PC-9 (cell line): ENCODE results near the gene TNFAIP1. TPM values are rescaled to one million over a fixed set of nuclear protein-coding genes. Genes with fewer than 3 reads are reported as not detected.

Source experiments
- BruUV-seq: library from RNA; stranded (reverse); fragments of 400-500 nt; replicated peaks from 2 replicates; lab custom pipeline; 2021; lab: Mats Ljungman, UMichigan
- CTCF ChIA-PET: fragments of 300-600 bp; sonication (Branson Sonifier 250); formaldehyde crosslinking; loops from one replicate; lab custom pipeline; 2022; ENCODE audit warnings: antibody characterized with exemption; lab: Charles Lee
- POLR2A ChIA-PET: fragments of 300-600 bp; sonication (Branson Sonifier 250); formaldehyde crosslinking; loops from one replicate; lab custom pipeline; 2022; ENCODE audit warnings: antibody characterized with exemption; ENCODE audit not compliant: unreplicated experiment; lab: Charles Lee
- DNase-seq, 2 experiments: peaks; one replicate each; pipeline versions ENCODE4 v3.0.0 to v3.0.0-alpha.2; 2015 to 2022; ENCODE audit warnings: mixed read lengths in 1 of 2
- H2AFZ ChIP-seq: fragments of 200-600 bp; sonication (generic); 2 replicates; pipeline ENCODE4 v1.8.1; 2017; ENCODE audit warnings: antibody characterized with exemption
- H3F3A ChIP-seq: fragments of 200-600 bp; sonication (generic); 2 replicates; pipeline ENCODE4 v1.8.1; 2017; ENCODE audit warnings: antibody characterized with exemption, mild to moderate bottlenecking, low read depth; ENCODE audit not compliant: insufficient read depth
- H3K27ac ChIP-seq: fragments of 200-600 bp; sonication (generic); 2 replicates; pipeline ENCODE4 v1.6.1; 2016; ENCODE audit warnings: mixed run types
- H3K27me3 ChIP-seq: fragments of 200-600 bp; sonication (generic); 2 replicates; pipeline ENCODE4 v1.6.1; 2016; ENCODE audit warnings: low read depth, mixed run types; ENCODE audit not compliant: insufficient read depth
- H3K36me3 ChIP-seq: fragments of 200-600 bp; sonication (generic); 2 replicates; pipeline ENCODE4 v1.6.1; 2016; ENCODE audit warnings: low read depth, mixed run types
- H3K4me1 ChIP-seq: fragments of 200-600 bp; sonication (generic); replicated peaks from 2 replicates; pipeline ENCODE4 v1.6.1; 2016; ENCODE audit warnings: mixed run types; ENCODE audit not compliant: insufficient read depth
- H3K4me2 ChIP-seq: fragments of 200-600 bp; sonication (generic); 2 replicates; pipeline ENCODE4 v1.6.1; 2017; ENCODE audit warnings: mixed run types
- H3K4me3 ChIP-seq: fragments of 200-600 bp; sonication (generic); 2 replicates; pipeline ENCODE4 v1.6.1; 2016; ENCODE audit warnings: mixed run types
- H3K79me2 ChIP-seq: fragments of 200-600 bp; sonication (generic); 2 replicates; pipeline ENCODE4 v1.6.1; 2017; ENCODE audit warnings: low read depth, mixed run types
- H3K9me2 ChIP-seq: fragments of 200-600 bp; sonication (generic); 2 replicates; pipeline ENCODE4 v1.8.1; 2017; ENCODE audit warnings: mild to moderate bottlenecking; ENCODE audit not compliant: insufficient read depth
- H3K9me3 ChIP-seq: fragments of 200-600 bp; sonication (generic); 2 replicates; pipeline ENCODE4 v1.8.1; 2016; ENCODE audit warnings: low read depth; ENCODE audit not compliant: insufficient read depth
- H4K20me1 ChIP-seq: fragments of 200-600 bp; sonication (generic); 2 replicates; pipeline ENCODE4 v1.8.1; 2017; ENCODE audit not compliant: insufficient read depth
- CTCF ChIP-seq: fragments of 200-600 bp; sonication (generic); conservative IDR thresholded peaks from 2 replicates; pipeline ENCODE4 v1.6.1; 2017; ENCODE audit warnings: mixed run types, antibody characterized with exemption, mild to moderate bottlenecking, moderate library complexity
- EZH2 ChIP-seq: fragments of 200-600 bp; sonication (generic); IDR thresholded peaks from 2 replicates; pipeline ENCODE4 v1.8.0; 2017; ENCODE audit warnings: antibody characterized with exemption, low read depth
- intact Hi-C: fragments of 100-400 bp; cut with micrococcal nuclease; formaldehyde crosslinking; loops from one replicate; pipeline ENCODE4 v1.10.0; 2022; ENCODE audit not compliant: unreplicated experiment
- microRNA-seq: library from miRNA; unstranded; fragments of <30 nt; microRNA quantifications from one replicate; pipeline ENCODE4 v1.2.0, GENCODE V29; 2021; ENCODE audit warnings: borderline number of aligned reads, borderline replicate concordance
- total RNA-seq: library from RNA; stranded (reverse); gene quantifications from 2 replicates; pipeline ENCODE4 v1.2.3, GENCODE V29; 2021

Gene TNFAIP1
- total RNA-seq, 1 experiment from 2014 or later: 46.8 TPM

- Histone ChIP-seq H2AFZ (no peak overlapping the region), H3K79me2 (no peaks in the 10 kb centered on the region), H3K4me1 (no peaks in the 10 kb centered on the region), H3K36me3 (0 out of 2 replicates have a peak, but pooled peaks cover 4% of the 10 kb centered on the region), H3K4me2 (no peak overlapping the region), H4K20me1 (no peaks in the 10 kb centered on the region), H3K27ac (no peak overlapping the region), H3K9me3 (no peaks in the 10 kb centered on the region), H3K27me3 (no peaks in the 10 kb centered on the region), H3K4me3 (no peak overlapping the region), H3F3A (peaks cover 6% of the 10 kb centered on the region; the same call in 1 of the 2 replicates), H3K9me2 (no peaks in the 10 kb centered on the region)
- intact Hi-C loops: no loop called here
- BruUV-seq: no TSS peak
- TF ChIP-seq EZH2: no peak
- no peak for TF ChIP-seq CTCF
- CTCF ChIA-PET: no interaction called here
- POLR2A ChIA-PET: no interaction called here
- DNase-seq: no peak
These were observed 60.4 kb downstream of the TNFAIP1 start for GRCh38 chr17:28395968-28396367.

Small RNA genes within 50 kb of the gene (microRNA-seq; reads per million reads assigned to microRNA genes)
- 2.7 reads per million for gene MIR4723

Other genes starting within 250 kb of the TNFAIP1 start
- gene TMEM97, start 16.6 kb upstream of the TNFAIP1 start, total RNA-seq: 28.8 and 46.4 TPM in 2 replicates
- 35.3 and 42.3 TPM in 2 replicates for gene IFT20, start 289 bp upstream of the TNFAIP1 start, total RNA-seq
- gene POLDIP2, start 21.8 kb downstream of the TNFAIP1 start, total RNA-seq: 84.5 and 98.2 TPM in 2 replicates
- not detected in 2 replicates for gene SEBOX, start 29.4 kb downstream of the TNFAIP1 start, total RNA-seq
- not detected in 2 replicates for gene VTN, start 34.5 kb downstream of the TNFAIP1 start, total RNA-seq
- 7.3 and 8.6 TPM in 2 replicates for gene SARM1, start 35.9 kb downstream of the TNFAIP1 start, total RNA-seq
- gene SLC46A1, start 70.5 kb downstream of the TNFAIP1 start, total RNA-seq: 12.6 and 14.9 TPM in 2 replicates
- gene SLC13A2, start 137.9 kb downstream of the TNFAIP1 start, total RNA-seq: not detected in 2 replicates
- gene FOXN1, start 170.6 kb downstream of the TNFAIP1 start, total RNA-seq: not detected in 2 replicates
- 39.7 and 48.8 TPM in 2 replicates for gene UNC119, start 216.9 kb downstream of the TNFAIP1 start, total RNA-seq
- gene PIGS, start 235.8 kb downstream of the TNFAIP1 start, total RNA-seq: 57.6 and 64.2 TPM in 2 replicates
- 17.4 and 21.6 TPM in 2 replicates for gene ALDOC, start 241.1 kb downstream of the TNFAIP1 start, total RNA-seq